Gastroesophageal sphincter (tissue), 4 donors: ENCODE results near the gene SCAPER. TPM values are rescaled to one million over a fixed set of nuclear protein-coding genes. Genes with fewer than 3 reads are reported as not detected.

Experiments
- ATAC-seq: fragments of 150-250 bp; one replicate; pipeline ENCODE4 v1.9.1; 2016; ENCODE audit warnings: mild to moderate bottlenecking, moderate library complexity
- H3K27ac ChIP-seq, 4 donors: fragments of 200-600 bp; sonication (generic) in 3 of 4; 1 replicate in 3 of 4; 2 replicates in 1 of 4; pipeline ENCODE4 v1.5.1; 2016 to 2019
- H3K27me3 ChIP-seq: fragments of 200-600 bp; sonication (generic); one replicate; pipeline ENCODE4 v1.5.1; 2019
- H3K36me3 ChIP-seq, 2 donors: fragments of 200-600 bp; sonication (generic); one replicate each; pipeline ENCODE4 v1.5.1; 2019; ENCODE audit warnings: control low read depth in 1 of 2
- H3K4me1 ChIP-seq, 3 donors: fragments of 200-600 bp; sonication (generic); 1 replicate in 2 of 3; 2 replicates in 1 of 3; pipeline ENCODE4 v1.5.1; 2016 to 2019; ENCODE audit warnings: control low read depth in 2 of 3
- H3K4me3 ChIP-seq, 2 donors: fragments of 200-600 bp; sonication (generic); one replicate each; pipeline ENCODE4 v1.5.1; 2019; ENCODE audit warnings: mild to moderate bottlenecking in 1 of 2, moderate library complexity in 1 of 2
- H3K9me3 ChIP-seq, 3 donors: fragments of 200-600 bp; sonication (generic); one replicate each; pipeline ENCODE4 v1.5.1; 2017 to 2019; ENCODE audit warnings: control low read depth in 2 of 3
- EP300 ChIP-seq: sonication (generic); formaldehyde crosslinking; IDR thresholded peaks from one replicate; pipeline ENCODE4 v1.6.1; 2017; ENCODE audit warnings: antibody characterized with exemption, mild to moderate bottlenecking
- POLR2A ChIP-seq, 2 donors: fragments of 450-650 bp; IDR thresholded peaks; one replicate each; pipeline ENCODE4 v1.6.1; 2017; ENCODE audit warnings: antibody characterized with exemption in 2 of 2, mild to moderate bottlenecking in 2 of 2, moderate library complexity in 1 of 2
- POLR2AphosphoS5 ChIP-seq: sonication (generic); formaldehyde crosslinking; IDR thresholded peaks from one replicate; pipeline ENCODE4 v1.6.1; 2017; ENCODE audit warnings: antibody characterized with exemption
- WGBS, 2 donors: methylation state at CpG; one replicate each; pipeline ENCODE4 v1.1.5; 2018; ENCODE audit warnings: low coverage in 1 of 2; 5-methylcytosine and 5-hydroxymethylcytosine counted together
- total RNA-seq, 4 donors: library from RNA; depleted of rRNA; stranded (reverse); fragments of >200 nt; gene quantifications; one replicate each; pipeline ENCODE4 v1.1.0, GENCODE V29; 2016
- TF ChIP-seq, protein P1 (sequence below), 4 experiments: fragments of 200-600 bp in 2 of 4; fragments of 450-650 bp in 2 of 4; sonication (generic) in 1 of 4; IDR thresholded peaks; one replicate each; pipeline ENCODE4 v1.5.1; 2017 to 2019; ENCODE audit warnings: antibody characterized with exemption in 4 of 4, mild to moderate bottlenecking in 2 of 4, moderate library complexity in 2 of 4

Gene SCAPER
- total RNA-seq, 4 donors from 2014 or later: 21.5 to 34.3 (median 28.7) TPM

- H3K27me3 ChIP-seq: no peaks in the 10 kb centered on the region
Observed at GRCh38 chr15:76846782-76847181, 58.4 kb downstream of the SCAPER start.

DNA sequence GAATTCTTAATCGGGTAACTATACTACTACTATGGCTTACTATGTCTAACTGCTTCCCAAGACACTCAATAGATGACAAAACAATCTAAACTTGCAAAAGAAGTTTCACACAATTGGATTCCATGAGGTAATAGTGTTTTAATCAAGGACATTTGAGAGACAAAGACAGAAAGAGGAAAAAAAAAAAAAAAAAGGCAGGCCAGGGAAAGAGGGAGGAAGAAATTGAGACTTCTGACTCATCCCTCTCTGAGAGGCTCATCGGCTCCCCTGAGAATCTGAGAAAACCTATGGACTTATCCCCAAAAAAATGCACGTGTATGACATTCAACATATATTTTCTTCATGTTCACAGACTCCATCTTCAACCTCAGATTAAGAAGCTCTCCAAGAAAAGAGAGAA lies 61.0 kb downstream of the SCAPER start:
- Histone ChIP-seq H3K9me3 (no peaks in the 10 kb centered on the region), H3K27me3 (no peaks in the 10 kb centered on the region), H3K36me3 (no peaks in the 10 kb centered on the region), H3K4me1 (no peaks in the 10 kb centered on the region), H3K4me3 (no peak overlapping the region), H3K27ac (no peak overlapping the region)
- TF ChIP-seq, protein P1, sequence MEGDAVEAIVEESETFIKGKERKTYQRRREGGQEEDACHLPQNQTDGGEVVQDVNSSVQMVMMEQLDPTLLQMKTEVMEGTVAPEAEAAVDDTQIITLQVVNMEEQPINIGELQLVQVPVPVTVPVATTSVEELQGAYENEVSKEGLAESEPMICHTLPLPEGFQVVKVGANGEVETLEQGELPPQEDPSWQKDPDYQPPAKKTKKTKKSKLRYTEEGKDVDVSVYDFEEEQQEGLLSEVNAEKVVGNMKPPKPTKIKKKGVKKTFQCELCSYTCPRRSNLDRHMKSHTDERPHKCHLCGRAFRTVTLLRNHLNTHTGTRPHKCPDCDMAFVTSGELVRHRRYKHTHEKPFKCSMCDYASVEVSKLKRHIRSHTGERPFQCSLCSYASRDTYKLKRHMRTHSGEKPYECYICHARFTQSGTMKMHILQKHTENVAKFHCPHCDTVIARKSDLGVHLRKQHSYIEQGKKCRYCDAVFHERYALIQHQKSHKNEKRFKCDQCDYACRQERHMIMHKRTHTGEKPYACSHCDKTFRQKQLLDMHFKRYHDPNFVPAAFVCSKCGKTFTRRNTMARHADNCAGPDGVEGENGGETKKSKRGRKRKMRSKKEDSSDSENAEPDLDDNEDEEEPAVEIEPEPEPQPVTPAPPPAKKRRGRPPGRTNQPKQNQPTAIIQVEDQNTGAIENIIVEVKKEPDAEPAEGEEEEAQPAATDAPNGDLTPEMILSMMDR (IDR thresholded peaks at IDR 0.05): no peak
- TF ChIP-seq EP300 (no peak), POLR2A (IDR thresholded peaks at IDR 0.05) (no peak), POLR2AphosphoS5 (no peak)
- WGBS, 2 donors: 73 to 90% methylated on average over 3 of the region's 3 CpGs
- no peak for ATAC-seq

More at GRCh38 chr15:76846782-76847181, 58.4 kb downstream of the SCAPER start:
- no peak for ATAC-seq
- Histone ChIP-seq H3K9me3 (peaks cover 0 to 7% (median 0%) of the 10 kb centered on the region in 3 donors), H3K4me1 (no peaks in the 10 kb centered on the region), H3K27ac (no peak overlapping the region), H3K4me3 (no peak overlapping the region), H3K36me3 (peaks cover 0 to 20% of the 10 kb centered on the region in 2 donors)
- TF ChIP-seq POLR2A (IDR thresholded peaks at IDR 0.05): no peak
- TF ChIP-seq POLR2AphosphoS5: no peak
- TF ChIP-seq, protein P1 (IDR thresholded peaks at IDR 0.05): no peak
- TF ChIP-seq EP300: no peak
- 83 to 100% methylated on average over 1 of the region's 1 CpG for WGBS, 2 donors

DNA sequence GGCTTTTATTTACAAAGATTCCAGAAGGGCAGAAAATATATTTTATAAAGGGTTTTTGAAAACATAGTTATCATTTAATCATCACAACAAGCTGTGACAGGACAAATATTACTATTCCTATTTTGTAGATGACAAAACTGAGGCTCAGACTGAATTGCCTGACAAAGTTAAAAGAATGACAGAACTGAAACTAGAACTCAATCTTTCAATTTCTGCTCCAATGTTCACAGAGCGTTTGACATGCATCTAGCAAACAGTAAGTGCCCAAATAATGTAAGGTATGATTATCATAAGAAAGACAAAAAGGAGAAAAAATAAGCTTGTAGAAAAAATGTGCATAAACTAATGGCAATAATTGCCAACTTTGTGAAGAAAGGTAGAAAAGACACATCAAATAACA lies 61.9 kb downstream of the SCAPER start:
- 67% methylated on average over 1 of the region's 1 CpG for WGBS, 2 donors
- TF ChIP-seq EP300: no peak
- no peak for TF ChIP-seq POLR2A (IDR thresholded peaks at IDR 0.05)
- TF ChIP-seq, protein P1 (IDR thresholded peaks at IDR 0.05): no peak
- no peak for TF ChIP-seq POLR2AphosphoS5
- ATAC-seq: no peak

GRCh38 chr15:76840830-76841460 lies 64.2 kb downstream of the SCAPER start:
- no peak overlapping the region for H3K27ac ChIP-seq
- TF ChIP-seq POLR2AphosphoS5 (no peak), EP300 (no peak)
- TF ChIP-seq, protein P1 (IDR thresholded peaks at IDR 0.05): peak; percentile 14 to 38 (median 30)
- WGBS, 2 donors: 46 to 48% methylated on average over 4 to 5 of the region's 5 CpGs
- no peaks in the 10 kb centered on the region for H3K4me1 ChIP-seq
- no peak overlapping the region for H3K4me3 ChIP-seq
- no peak for ATAC-seq
- H3K27me3 ChIP-seq: no peaks in the 10 kb centered on the region
- H3K9me3 ChIP-seq: no peaks in the 10 kb centered on the region
- no peaks in the 10 kb centered on the region for H3K36me3 ChIP-seq

More for the DNA sequence above, 61.9 kb downstream of the SCAPER start:
- H3K27ac ChIP-seq: no peak overlapping the region
- H3K27me3 ChIP-seq: no peaks in the 10 kb centered on the region
- H3K4me1 ChIP-seq: no peaks in the 10 kb centered on the region
- no peaks in the 10 kb centered on the region for H3K9me3 ChIP-seq
- no peaks in the 10 kb centered on the region for H3K36me3 ChIP-seq
- H3K4me3 ChIP-seq: no peak overlapping the region

- Histone ChIP-seq H3K27me3 (no peaks in the 10 kb centered on the region), H3K9me3 (no peaks in the 10 kb centered on the region), H3K4me3 (no peak overlapping the region), H3K27ac (no peak overlapping the region), H3K36me3 (no peaks in the 10 kb centered on the region), H3K4me1 (no peaks in the 10 kb centered on the region)
- ATAC-seq: no peak
- TF ChIP-seq EP300 (no peak), POLR2A (IDR thresholded peaks at IDR 0.05) (no peak), POLR2AphosphoS5 (no peak)
- TF ChIP-seq, protein P1 (IDR thresholded peaks at IDR 0.05): no peak
- WGBS, 2 donors: 75 to 76% methylated on average over 3 of the region's 3 CpGs
Observed at GRCh38 chr15:76839173-76839572, 66.0 kb downstream of the SCAPER start.
